ENCODE measurements around the gene SPEF1. TPM values are rescaled to one million over a fixed set of nuclear protein-coding genes. Genes with fewer than 3 reads are reported as not detected.

Gene SPEF1
- total RNA-seq, 1 donor from 2014 or later = 0.54 TPM

DNA sequence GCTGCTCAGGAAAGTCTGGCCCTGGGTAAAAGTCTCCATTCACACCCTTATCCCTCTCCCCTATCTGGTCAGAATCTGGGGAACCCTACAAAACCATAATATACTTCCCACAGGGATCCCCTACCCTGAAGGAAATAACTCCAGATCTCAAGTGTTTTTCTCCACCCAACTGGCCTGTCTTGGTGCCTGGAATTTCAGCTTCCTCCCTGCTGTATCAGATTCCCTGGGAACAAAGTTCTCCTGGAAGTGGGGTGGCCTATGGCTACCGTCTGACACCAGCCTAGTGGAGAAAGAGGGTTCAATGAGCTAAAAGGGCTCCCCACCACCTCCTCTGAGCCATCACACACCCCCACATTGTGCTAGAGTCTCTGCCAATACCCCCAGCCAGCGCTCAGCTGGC, 33.8 kb downstream of the SPEF1 start:
- H3K27ac Mint-ChIP-seq (ENCODE audit: unreplicated experiment) = no peak overlapping the region
- no peak overlapping the region for H3K4me3 Mint-ChIP-seq
- no peaks in the 10 kb centered on the region for H3K9me3 Mint-ChIP-seq
- H3K36me3 Mint-ChIP-seq (ENCODE audit: low read depth) = peaks cover 8% of the 10 kb centered on the region
- peaks cover 18% of the 10 kb centered on the region for H3K4me1 Mint-ChIP-seq
- peaks cover 74% of the 10 kb centered on the region for H3K27me3 Mint-ChIP-seq (ENCODE audit: low read depth)
- no peak for TF ChIP-seq CTCF (conservative IDR thresholded peaks at IDR 0.05)
- no peak for DNase-seq (ENCODE audit: low read depth, low spot score)

GRCh38 chr20:3745686-3746173, 35.5 kb downstream of the SPEF1 start:
- H3K27me3 Mint-ChIP-seq (ENCODE audit: low read depth) = peaks cover 62% of the 10 kb centered on the region
- DNase-seq (ENCODE audit: low read depth, low spot score) = no peak

DNA sequence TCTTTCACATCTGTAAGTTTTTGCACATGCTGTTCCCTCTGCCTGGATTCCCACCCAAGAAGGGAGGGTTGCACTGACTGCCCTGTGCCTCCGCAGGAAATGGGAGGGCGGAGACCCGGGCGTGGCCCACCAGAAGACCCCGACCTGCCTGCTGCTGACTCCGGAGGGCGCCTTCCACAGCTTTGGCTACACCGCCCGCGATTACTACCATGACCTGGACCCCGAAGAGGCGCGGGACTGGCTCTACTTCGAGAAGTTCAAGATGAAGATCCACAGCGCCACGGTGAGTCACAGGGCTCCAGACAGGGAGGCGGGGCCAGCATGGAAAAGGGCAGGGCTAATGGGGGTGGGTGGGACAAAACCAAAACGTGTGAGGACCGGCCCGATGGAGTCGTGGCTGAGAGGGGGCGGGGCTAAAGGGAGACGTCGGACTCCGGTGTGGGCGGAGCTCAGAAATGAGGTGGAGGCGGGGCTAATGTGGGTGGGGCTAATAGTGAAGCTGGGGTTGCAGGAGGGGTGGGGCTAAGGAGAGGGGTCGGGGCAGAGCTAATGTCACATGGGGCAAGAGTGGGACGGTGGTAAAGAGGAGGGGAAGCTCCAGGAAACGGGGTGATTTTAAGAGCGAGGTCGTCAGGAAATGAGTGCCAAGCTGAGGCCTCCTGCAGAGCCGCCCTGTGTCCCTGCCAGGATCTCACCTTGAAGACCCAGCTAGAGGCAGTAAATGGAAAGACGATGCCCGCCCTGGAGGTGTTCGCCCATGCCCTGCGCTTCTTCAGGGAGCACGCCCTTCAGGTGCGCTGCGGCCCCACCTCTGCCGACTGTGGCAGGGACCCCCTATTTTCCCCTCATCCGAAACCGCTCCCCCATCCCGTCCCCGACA, 36.2 kb downstream of the SPEF1 start:
- peaks cover 16% of the 10 kb centered on the region for H3K4me1 Mint-ChIP-seq
- H3K27me3 Mint-ChIP-seq (ENCODE audit: low read depth) = peaks cover 55% of the 10 kb centered on the region
- TF ChIP-seq CTCF (conservative IDR thresholded peaks at IDR 0.05) = no peak
- H3K27ac Mint-ChIP-seq (ENCODE audit: unreplicated experiment) = peak overlapping the region; percentile 39
- H3K4me3 Mint-ChIP-seq = peak overlapping the region; percentile 45
- DNase-seq (ENCODE audit: low read depth, low spot score) = peak; percentile 69
- H3K36me3 Mint-ChIP-seq (ENCODE audit: low read depth) = no peaks in the 10 kb centered on the region
- H3K9me3 Mint-ChIP-seq = no peaks in the 10 kb centered on the region

More at GRCh38 chr20:3745686-3746173, 35.5 kb downstream of the SPEF1 start:
- Mint-ChIP-seq H3K4me1 (peaks cover 11% of the 10 kb centered on the region), H3K27ac (ENCODE audit: unreplicated experiment) (no peak overlapping the region), H3K36me3 (ENCODE audit: low read depth) (peaks cover 3% of the 10 kb centered on the region), H3K9me3 (no peaks in the 10 kb centered on the region), H3K4me3 (peak overlapping the region; percentile 29)
- no peak for TF ChIP-seq CTCF (conservative IDR thresholded peaks at IDR 0.05)

GRCh38 chr20:3744037-3744436, 37.2 kb downstream of the SPEF1 start:
- Mint-ChIP-seq H3K9me3 (no peaks in the 10 kb centered on the region), H3K4me1 (peaks cover 19% of the 10 kb centered on the region), H3K36me3 (ENCODE audit: low read depth) (no peaks in the 10 kb centered on the region), H3K27me3 (ENCODE audit: low read depth) (peaks cover 49% of the 10 kb centered on the region), H3K27ac (ENCODE audit: unreplicated experiment) (no peak overlapping the region), H3K4me3 (no peak overlapping the region)
- DNase-seq (ENCODE audit: low read depth, low spot score) = no peak
- no peak for TF ChIP-seq CTCF (conservative IDR thresholded peaks at IDR 0.05)

GRCh38 chr20:3743251-3743650, 38.0 kb downstream of the SPEF1 start:
- no peak overlapping the region for H3K27ac Mint-ChIP-seq (ENCODE audit: unreplicated experiment)
- H3K27me3 Mint-ChIP-seq (ENCODE audit: low read depth) = peaks cover 44% of the 10 kb centered on the region
- no peak overlapping the region for H3K4me3 Mint-ChIP-seq

More at GRCh38 chr20:3743251-3743650, 38.0 kb downstream of the SPEF1 start:
- no peaks in the 10 kb centered on the region for H3K9me3 Mint-ChIP-seq
- no peak for TF ChIP-seq CTCF (conservative IDR thresholded peaks at IDR 0.05)
- no peaks in the 10 kb centered on the region for H3K36me3 Mint-ChIP-seq (ENCODE audit: low read depth)
- H3K4me1 Mint-ChIP-seq = peaks cover 26% of the 10 kb centered on the region
- no peak for DNase-seq (ENCODE audit: low read depth, low spot score)

All from neural crest cell (in vitro differentiated cells).